Glomerular visceral epithelial cell (primary cell): ENCODE results near the gene SIN3B.

Experiments used
- DNase-seq: peaks from one replicate; pipeline ENCODE4 v3.0.0-alpha.2; 2016; ENCODE audit errors: extremely low spot score

SIN3B gene

DNA sequence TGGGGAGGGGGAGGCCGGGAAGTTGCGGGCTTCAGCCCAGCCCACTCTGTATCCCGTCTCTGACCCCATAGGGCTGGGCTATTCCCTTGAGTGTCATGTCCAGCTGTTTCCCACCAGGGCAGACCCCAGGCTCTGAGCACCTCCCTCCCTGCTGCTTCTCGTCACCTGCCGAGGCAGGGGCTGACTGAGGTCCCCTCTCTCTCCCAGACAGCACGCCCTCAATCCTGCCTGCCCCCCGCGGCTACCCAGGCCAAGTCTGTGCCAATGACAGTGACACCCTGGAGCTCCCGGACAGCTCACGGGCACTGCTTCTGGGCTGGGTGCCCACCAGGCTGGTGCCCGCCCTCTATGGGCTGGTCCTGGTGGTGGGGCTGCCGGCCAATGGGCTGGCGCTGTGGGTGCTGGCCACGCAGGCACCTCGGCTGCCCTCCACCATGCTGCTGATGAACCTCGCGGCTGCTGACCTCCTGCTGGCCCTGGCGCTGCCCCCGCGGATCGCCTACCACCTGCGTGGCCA, 60.2 kb downstream of the SIN3B start:
- DNase-seq, result peak; percentile 22

DNA sequence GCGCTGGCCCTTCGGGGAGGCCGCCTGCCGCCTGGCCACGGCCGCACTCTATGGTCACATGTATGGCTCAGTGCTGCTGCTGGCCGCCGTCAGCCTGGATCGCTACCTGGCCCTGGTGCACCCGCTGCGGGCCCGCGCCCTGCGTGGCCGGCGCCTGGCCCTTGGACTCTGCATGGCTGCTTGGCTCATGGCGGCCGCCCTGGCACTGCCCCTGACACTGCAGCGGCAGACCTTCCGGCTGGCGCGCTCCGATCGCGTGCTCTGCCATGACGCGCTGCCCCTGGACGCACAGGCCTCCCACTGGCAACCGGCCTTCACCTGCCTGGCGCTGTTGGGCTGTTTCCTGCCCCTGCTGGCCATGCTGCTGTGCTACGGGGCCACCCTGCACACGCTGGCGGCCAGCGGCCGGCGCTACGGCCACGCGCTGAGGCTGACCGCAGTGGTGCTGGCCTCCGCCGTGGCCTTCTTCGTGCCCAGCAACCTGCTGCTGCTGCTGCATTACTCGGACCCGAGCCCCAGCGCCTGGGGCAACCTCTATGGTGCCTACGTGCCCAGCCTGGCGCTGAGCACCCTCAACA, 60.8 kb downstream of the SIN3B start:
- no peak for DNase-seq

DNA sequence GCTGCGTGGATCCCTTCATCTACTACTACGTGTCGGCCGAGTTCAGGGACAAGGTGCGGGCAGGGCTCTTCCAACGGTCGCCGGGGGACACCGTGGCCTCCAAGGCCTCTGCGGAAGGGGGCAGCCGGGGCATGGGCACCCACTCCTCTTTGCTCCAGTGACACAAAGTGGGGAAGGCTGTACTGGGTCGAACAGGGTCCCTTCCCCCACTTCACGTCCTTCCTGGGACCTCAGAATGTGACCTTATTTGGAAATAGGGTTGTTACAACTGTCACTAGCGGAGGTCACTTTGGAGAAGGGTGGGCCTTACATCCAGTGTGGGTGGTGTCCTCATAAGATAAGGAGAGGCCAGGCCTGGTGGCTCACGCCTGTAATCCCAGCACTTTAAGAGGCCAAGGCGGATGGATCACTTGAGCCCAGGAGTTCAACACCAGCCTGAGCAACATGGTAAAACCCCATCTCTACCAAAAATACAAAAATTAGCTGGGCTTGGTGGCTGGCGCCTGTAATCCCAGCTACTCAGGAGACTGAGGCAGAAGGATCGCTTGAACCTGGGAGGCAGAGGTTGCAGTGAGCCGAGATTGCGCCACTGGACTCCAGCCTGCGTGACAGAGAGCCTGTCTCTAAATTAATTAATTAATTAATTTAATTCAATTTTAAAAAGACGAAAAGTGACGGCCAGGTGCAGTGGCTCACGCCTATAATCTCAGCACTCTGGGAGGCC, 61.4 kb downstream of the SIN3B start:
- no peak for DNase-seq

DNA sequence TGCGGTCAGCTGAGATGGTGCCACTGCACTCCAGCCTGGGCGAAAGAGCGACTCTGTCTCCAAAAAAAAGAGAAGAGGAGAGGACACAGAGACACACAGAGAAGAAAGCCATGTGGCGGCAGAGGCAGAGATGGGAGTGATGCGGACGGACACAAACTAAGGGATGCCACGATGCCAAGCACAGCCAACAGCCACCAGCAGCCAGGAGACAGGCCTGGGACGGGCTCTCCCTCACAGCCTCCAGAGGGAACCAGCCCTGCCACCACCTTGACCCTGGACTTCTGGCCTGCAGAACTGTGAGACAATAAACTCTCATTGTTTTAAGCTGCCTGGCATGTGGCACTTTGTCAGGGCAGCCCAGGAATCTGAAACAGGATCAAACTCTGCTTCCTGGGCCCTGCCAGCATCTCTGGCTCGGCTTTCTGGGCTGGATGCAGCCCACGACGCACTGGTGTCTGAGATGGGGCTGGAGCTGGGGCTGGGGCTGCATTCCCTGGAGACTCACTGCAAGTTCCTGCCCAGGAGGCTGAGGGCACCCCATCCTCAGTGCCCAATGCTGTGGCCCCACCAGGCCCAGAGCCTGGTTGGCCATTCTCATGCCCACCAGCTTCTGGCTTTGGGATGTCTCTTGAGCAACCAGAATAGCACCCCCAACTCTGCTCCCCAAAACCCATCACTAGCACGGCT, 62.6 kb downstream of the SIN3B start:
- no peak for DNase-seq

DNA sequence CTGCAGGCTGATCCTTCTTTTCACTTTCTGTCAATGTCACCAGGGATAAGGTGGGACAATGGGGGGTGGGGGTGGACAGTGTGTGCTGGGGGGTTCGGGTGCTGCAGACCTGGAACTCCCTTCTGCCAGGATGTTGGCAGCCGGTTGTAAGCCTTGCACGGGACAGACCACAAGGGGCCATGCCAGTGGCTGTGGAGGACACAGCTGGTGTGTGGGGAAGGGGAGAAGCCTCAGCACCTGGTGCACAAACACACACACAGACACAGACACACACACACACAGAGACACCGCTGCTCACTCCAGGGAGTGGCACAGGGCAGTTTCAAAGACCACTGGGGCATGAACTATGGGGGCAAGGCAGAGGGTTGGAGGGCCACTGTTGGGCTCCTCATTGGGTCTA, 63.2 kb downstream of the SIN3B start:
- no peak for DNase-seq

DNA sequence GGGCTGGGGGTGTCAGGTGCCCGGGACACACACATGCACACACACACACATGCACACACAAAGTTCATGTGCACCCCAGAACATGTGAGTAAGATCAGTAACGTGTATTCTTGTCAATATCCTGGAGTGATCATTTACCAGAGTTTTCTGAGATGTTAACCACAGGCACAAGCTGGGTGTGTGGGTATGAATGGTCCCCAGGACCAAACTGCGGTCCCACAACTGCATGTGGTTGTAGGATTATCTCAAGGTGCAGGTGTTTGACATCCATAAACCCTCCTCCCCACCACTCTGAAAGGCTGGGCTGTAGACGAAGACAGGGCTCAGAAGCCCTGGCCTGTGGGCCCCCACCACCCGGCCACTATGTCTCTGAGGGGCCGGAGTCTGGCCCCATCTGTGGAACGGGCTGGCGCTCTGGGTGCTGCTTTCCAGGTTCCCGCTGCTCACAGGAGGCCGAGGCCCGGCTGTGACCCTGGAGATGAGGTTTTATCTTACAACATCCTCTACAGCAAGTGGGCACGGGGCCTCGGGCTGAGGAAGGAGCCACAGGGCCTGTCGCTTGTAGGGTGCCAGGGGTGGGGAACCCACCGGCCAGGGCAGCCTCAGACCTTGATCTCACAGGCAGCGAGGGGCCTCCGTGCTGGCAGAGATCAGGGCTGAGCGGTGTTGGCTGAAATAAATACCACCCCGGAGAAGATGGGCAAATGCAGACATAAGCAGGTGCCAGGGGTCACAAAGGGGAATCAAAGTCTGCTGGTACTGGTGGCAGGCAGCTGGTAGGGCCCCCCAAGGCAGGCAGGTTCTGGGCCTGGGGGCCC, 63.9 kb downstream of the SIN3B start:
- no peak for DNase-seq

DNA sequence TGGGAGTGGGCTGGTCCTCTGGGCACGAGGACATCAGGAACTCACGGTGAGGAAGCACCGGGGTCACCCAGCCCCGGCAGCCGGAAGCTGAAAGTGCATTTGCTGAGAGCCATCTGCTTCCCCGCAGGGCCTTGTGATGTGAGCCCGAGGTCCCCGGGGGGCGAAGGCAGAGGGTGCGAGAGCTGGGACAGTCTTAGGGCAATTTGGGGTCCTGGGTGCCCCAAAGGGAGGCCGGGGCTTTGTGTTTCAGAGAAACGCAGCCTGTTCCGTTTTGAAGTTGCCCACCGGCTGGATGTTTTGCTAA, 64.4 kb downstream of the SIN3B start:
- DNase-seq, result no peak

DNA sequence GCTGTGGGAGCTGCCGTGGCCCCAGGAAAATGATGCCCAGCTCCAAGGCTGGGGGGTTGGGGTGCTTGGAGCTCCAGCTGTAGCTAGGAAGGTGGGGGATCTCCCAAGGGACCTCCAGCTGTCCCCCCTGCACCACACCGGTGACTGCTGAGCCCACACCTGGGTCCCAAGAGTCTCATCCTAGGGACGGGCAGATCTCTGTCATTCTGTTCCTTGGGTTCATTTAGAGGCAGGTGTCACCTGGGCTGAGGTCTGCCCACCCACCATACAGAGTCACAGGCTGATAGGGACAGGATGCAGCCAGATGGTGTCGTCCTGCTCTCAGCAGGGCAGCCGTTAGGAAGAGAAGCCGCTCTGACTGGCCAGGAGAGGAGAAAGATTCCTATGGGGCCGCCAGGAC, 64.9 kb downstream of the SIN3B start:
- no peak for DNase-seq

DNA sequence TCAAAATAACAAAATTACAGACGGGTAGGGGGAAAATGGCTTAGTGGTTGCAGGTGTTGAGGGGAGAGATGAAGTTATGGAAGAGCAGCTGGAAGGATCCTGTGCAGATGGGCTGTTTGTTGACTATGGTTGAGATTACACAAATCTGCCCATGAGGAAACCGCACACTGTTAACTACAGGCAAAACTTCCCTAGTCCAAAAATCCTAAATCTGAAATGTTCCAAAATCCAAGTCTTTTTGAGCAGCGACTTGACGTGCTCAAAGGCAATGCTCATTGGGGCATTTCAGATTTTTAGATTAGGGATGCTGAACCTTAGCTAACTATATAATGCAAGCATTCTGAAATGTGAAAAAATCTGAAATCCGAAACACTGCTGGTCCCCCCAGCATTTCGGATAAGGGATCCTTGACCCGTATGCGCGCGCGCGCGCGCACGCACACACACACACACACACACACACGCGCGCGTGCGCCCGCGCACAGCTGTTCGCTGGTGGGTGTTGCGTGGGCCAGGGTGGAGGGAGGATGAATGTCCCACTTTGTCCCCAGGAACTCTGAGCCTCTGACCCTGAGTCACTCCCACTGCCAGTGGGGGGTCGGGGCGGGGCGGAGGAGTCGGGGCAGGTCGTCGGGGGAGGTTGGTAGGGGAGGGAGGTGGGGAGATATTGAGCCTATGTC, 66.4 kb downstream of the SIN3B start:
- DNase-seq, result no peak

DNA sequence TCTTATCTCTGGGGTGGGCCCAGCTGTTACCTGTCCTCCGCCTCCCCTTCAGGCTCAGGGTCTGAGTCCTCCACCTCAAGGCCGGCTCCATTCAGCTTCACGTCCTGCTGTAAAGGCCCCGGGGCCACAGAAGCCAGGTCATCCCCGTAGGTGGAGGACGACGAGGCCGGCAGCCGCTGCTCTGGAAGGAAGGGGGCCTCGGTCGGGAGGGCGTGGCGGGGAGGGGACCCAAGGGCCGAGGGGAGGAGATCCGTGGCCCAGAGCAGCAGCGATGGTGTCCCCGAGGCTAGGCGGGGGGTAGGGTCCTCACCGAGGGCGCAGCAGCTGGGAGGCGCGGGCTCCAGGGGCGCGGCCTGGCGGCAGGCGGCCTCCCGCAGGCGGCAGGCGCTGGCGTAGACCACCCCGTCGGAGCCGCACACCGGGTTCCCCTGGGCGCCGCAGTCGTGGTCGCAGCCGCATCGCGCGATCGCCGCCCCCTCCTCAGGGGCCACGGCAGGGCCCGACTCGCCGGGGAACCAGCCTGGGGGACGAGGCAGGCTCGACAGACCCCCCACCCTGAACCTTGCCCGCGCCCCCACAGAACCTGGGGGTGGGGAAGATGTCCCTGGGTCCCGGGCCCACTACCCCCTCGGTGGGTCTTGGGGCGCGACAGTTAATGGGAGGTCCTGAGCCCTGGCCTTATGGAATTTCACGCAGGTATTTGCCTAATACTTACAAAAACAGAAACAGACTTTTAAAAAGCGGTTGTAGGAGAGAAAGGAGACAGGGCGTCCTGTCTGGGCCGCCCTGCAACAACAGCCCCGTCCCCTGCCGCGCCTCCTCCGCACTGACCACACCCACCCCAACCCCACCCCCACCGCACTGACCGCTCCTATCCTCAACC, 67.2 kb downstream of the SIN3B start:
- no peak for DNase-seq

DNA sequence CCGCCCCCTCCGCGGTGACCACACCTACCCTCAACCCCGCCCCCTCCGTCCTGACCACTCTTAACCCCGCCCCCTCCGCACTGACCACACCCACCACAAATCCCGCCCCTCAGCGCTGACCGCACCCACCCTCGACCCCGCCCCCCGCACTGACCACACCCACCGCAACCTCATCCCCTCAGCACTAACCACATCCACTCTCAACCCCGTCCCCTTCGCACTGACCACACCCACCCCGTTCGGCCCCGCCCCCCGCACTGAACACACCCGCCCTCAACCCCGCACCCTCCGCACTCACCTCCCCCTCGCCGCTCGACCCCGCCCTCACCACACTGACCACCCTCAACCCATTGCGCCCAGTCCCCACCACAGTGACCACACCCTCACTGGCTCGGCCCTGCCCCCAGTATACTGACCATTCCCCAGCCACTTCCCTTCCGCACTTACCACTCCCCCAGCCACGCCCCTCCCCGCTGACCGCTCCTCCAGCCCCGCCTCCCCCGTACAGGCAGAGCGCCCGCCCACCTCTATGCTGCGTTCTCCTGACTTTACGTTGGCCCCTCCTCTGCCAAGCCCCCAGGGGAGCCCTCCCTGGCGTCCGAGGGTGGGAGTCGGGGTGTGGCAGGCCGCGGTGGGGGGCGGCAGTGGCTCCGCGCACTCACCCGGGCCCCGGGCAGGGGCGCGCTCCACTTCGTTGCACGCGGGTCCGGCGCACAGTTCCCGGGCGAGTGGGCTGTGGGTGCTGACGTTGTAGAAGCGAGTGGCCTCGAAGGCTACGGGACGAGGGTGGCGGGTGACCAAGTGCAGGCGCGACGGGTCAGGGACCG, 68.0 kb downstream of the SIN3B start:
- peak; percentile 95 for DNase-seq

DNA sequence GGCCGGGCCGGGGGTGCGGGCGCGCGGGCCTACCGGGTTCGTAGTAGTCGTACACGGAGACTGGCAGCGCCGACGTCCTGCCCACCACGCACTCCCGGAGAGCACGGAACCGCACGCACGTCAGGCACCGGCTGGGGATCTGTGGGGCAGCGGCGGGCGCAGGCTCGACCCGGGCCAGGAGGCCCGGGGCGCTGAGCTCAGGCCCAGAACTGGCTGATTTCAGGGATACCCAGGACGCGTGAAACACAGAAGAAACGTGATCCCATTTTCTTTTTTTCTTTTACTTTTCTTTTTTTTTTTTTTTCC, 68.6 kb downstream of the SIN3B start:
- DNase-seq, result no peak

DNA sequence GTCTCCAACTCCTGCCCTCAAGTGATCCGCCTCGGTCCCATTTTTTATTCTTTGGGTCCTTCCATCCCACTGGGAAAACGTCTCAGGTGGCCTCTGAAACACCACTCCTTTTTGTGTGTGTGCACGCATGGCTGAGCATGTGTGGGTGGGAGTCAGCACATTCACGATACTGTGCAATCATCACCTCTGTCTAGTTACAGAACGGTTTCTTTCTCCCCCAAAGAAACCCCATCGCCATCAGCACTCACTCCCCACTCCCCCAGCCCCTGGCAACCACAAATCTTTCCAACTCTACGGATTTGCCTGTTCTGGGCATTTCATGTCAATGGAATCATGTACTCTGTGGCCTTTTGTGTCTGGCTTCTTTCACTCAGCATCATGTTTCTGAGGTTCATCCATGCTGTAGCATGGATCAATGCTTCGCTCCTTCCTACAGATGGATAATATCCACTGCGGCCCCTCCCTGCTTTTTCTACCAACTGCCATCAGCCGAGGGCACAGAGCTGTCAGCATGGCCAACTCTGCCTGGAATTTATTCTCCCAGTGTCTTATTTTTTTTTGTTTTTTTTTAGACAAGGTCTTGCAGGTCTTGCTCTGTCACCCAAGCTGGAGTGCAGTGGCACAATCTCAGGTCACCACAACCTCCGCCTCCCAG, 69.3 kb downstream of the SIN3B start:
- no peak for DNase-seq

DNA sequence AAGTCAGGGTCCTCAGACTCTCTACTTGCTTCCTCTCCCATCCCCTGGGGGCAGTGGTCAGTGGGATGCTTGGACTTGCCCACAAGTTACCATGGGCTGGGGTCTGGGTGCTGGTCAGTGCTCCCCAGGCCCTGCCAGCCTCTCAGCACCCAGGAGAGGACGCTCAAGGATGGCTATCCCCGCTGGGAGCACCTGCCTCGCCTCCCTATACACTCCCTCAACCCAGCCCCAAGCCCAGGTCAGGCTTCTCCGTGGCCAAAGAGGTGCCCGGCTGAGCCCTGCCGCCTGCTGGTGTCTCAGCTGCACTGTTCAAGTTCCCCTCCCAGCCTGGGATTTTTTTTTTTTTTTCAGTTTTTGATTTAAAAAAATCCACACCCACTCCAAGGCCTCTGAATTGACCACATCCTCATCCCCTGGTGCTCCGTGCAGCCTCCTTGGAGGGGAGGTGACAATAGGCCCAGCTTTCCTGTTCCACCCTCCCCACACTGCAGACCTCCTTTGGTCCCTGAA, 70.4 kb downstream of the SIN3B start:
- DNase-seq, result peak; percentile 21

DNA sequence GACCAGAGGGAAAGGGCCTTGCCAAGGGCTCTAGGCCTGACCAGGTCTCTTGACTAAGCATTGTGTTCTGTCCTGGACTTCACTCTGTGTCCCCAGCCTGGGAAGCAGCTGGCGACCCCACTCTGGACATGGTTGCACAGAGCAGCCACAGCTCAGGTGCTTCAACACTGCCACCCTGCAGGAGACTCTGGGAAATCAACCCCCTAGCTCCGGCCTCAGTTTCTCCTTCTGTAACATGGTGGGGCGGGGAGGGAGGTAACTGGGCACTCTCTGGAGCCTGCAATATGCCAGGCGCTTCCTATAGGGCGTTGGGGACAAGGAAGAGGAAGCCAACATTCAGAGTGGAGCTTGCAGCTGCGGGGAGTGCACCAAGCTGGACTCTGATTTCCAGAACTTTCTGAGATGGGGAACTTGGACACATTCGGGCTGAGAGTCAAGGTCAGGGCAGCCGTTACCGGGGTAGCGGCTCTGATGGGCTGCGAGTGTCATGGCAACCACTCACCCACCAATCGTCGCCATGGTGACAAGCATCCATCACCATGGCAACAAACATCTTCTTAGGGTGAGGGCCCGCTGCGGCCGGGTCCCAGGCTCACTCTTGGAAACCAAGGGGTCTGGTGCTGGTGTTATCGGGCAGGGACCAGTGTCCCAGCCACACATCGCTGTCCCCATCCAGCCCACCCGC, 72.4 kb downstream of the SIN3B start:
- no peak for DNase-seq

DNA sequence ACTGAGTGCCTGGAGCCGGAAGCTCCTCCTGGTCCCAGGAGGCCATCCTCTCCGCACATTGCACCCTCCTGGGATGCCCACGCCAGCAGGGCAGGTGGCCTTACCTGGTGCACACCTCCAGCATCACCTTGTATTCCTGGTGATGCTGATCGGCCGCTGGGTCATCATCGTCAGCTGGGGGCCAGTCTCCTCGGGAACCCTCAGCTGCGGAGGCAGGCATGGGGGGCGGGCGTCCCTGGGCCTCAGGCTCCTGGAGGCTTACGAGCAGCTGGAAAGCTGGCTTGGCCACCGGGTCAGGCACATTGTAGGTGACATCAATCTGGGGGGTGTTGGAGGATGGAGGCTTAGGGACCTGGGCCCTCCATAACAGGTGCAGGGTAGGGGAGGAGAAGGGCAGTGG, 73.3 kb downstream of the SIN3B start:
- DNase-seq, result no peak

DNA sequence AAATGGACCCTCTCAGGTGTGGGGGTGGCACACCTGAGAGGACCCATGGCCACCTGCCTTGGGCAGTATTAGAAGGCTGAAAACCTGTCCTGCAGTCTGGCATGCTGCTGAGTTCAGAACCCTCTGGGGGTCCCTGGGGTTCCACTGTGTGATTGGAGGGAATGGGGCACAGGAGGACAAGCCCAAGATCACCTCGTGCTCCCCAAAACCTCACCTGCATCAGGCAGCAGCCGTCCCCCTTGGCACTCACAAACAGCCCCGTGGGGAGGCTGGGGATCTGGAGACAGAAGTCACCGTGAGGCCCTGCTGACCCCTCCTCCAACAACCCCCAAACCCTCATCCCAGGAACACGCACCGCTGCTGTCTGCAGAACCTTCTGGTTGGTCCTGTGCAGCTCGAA, 74.1 kb downstream of the SIN3B start:
- no peak for DNase-seq

DNA sequence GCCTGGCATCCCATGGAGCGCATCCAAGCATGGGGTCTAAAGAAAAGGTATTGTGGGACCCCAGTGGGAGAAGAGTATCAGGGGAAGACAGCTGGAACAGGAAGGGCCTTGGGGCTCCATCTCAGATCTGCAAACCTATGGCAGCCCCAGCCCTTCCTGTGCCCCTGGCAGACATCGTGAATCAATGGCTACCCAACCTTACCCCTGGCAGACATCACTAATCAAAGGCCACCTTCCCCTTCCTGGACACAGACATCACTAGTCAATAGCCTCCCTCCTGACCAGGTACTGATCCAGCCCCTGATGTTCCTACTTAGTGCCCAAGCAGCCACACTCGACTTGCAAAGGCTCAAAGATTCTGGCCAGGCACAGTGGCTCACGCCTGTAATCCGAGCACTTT, 75.4 kb downstream of the SIN3B start:
- no peak for DNase-seq

DNA sequence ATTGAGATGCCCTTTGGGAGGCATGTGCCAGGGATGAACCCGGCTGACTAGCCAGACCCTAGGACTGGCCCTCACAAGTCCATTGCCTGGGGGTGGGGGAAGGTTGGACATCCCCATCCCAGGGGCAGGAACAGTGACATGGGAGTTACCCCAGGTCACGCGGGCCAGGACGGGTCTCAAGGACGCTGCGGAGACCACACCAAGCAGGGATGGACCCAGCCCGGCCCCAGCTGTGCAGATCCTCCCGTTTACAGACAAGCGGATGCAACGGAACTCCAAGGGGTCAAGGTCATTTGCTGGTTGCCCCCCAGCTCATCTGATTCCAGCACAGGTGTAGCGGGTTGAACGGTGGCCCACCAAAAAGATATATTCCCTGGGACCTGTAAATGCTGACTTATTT, 79.6 kb downstream of the SIN3B start:
- DNase-seq, result no peak
